K562 (cell line): ENCODE data around the gene TRANK1. TPM values are rescaled to one million over a fixed set of nuclear protein-coding genes. Genes with fewer than 3 reads are reported as not detected.

ENCODE experiments used
- ATAC-seq: fragments of 200-7000 bp; cut with Tn5 transposase; 3 replicates; pipeline ENCODE4 v1.9.1; 2020; ENCODE audit warnings: moderate library complexity
- BruUV-seq: library from RNA; stranded (reverse); fragments of 400-500 nt; replicated peaks from 2 replicates; lab custom pipeline; 2021; lab: Mats Ljungman, UMichigan
- CTCF ChIA-PET: fragments of 300-600 bp; formaldehyde crosslinking; extraction: SDS; loops from one replicate; lab custom pipeline; 2021; ENCODE audit warnings: low intra/inter-chr PET ratio; lab: Yijun Ruan, JAX
- POLR2A ChIA-PET: fragments of 300-600, 350-650 bp; sonication (Branson Sonifier 250); formaldehyde crosslinking; extraction: SDS; loops from one replicate; lab custom pipeline; 2021; ENCODE audit warnings: antibody characterized with exemption, inconsistent platforms; lab: Yijun Ruan, JAX
- DNase-seq, 4 experiments: peaks; one replicate each; pipeline versions ENCODE4 v3.0.0 to v3.0.0-alpha.2; 2011 to 2018; ENCODE audit warnings: low spot score in 3 of 4, mixed read lengths in 3 of 4; ENCODE audit errors: extremely low read depth in 1 of 4
- FAIRE-seq: peaks from 2 replicates; lab custom pipeline; 2011; peaks lifted over from hg19 to GRCh38; lab: Jason Lieb, UNC
- H2AFZ ChIP-seq: 2 replicates; pipeline ENCODE4 v1.6.0; 2011; ENCODE audit warnings: low read depth, low read length, control low read depth, inconsistent platforms
- H3K27ac ChIP-seq: fragments of 200-600 bp; 3 replicates; pipeline ENCODE4 v1.8.0; 2011; ENCODE audit warnings: low read depth, mild to moderate bottlenecking, control low read depth, inconsistent platforms, low read length, moderate library complexity, mixed read lengths; ENCODE audit errors: extremely low read depth
- H3K27me3 ChIP-seq, 2 experiments: fragments of 300-600 bp in 1 of 2; 2 replicates in 1 of 2; 3 replicates in 1 of 2; pipeline versions ENCODE4 v1.6.0 to v1.8.0; 2011; ENCODE audit warnings: inconsistent platforms in 2 of 2, low read length in 2 of 2, mild to moderate bottlenecking in 1 of 2, mixed read lengths in 1 of 2, moderate library complexity in 1 of 2; ENCODE audit not compliant: control insufficient read depth in 2 of 2, insufficient read depth in 2 of 2
- H3K36me3 ChIP-seq: fragments of 300-600 bp; 3 replicates; pipeline ENCODE4 v1.8.0; 2011; ENCODE audit warnings: mild to moderate bottlenecking, low read length, inconsistent platforms; ENCODE audit not compliant: control insufficient read depth, insufficient read depth
- H3K4me1 ChIP-seq, 2 experiments: fragments of 200-600 bp in 1 of 2; replicated peaks in 1 of 2; 2 replicates in 1 of 2; 3 replicates in 1 of 2; pipeline versions ENCODE4 v1.5.1 to v1.8.0; 2011; ENCODE audit warnings: inconsistent platforms in 2 of 2, low read length in 2 of 2, mild to moderate bottlenecking in 1 of 2, mixed read lengths in 1 of 2, moderate library complexity in 1 of 2; ENCODE audit not compliant: control insufficient read depth in 2 of 2, insufficient read depth in 2 of 2
- H3K4me2 ChIP-seq: 2 replicates; pipeline ENCODE4 v1.6.1; 2011; ENCODE audit warnings: low read length, control low read depth, inconsistent platforms, mixed read lengths; ENCODE audit not compliant: insufficient read depth
- H3K4me3 ChIP-seq: fragments of 200-600 bp; sonication (generic), shearing (Covaris generic); 2 replicates; pipeline ENCODE4 v1.5.1; 2016; ENCODE audit warnings: control low read depth, inconsistent platforms
- H3K79me2 ChIP-seq: fragments of 200-600 bp; 3 replicates; pipeline ENCODE4 v1.8.0; 2011; ENCODE audit warnings: low read length, inconsistent platforms; ENCODE audit not compliant: control insufficient read depth, insufficient read depth
- H3K9ac ChIP-seq, 2 experiments: 2 replicates each; pipeline versions ENCODE4 v1.6.0 to v1.6.1; 2011; ENCODE audit warnings: low read depth in 2 of 2, low read length in 2 of 2, control low read depth in 1 of 2, inconsistent platforms in 1 of 2, mild to moderate bottlenecking in 1 of 2, mixed read lengths in 1 of 2; ENCODE audit not compliant: insufficient read depth in 1 of 2
- H3K9me1 ChIP-seq: one replicate; pipeline ENCODE4 v1.6.0; 2011; ENCODE audit warnings: inconsistent platforms, mild to moderate bottlenecking, low read length, moderate library complexity; ENCODE audit not compliant: control insufficient read depth, insufficient read depth
- H3K9me3 ChIP-seq: replicated peaks from 2 replicates; pipeline ENCODE4 v1.5.1; 2011; ENCODE audit warnings: low read depth, low read length, inconsistent platforms; ENCODE audit not compliant: control insufficient read depth, insufficient read depth
- H4K20me1 ChIP-seq: replicated peaks from 2 replicates; pipeline ENCODE4 v1.6.1; 2011; ENCODE audit warnings: low read length, inconsistent platforms, mixed read lengths; ENCODE audit not compliant: control insufficient read depth, insufficient read depth
- BACH1 ChIP-seq: fragments of 200-800 bp; sonication (Bioruptor generic); IDR thresholded peaks from 2 replicates; pipeline ENCODE4 v1.6.1; 2016; ENCODE audit warnings: missing genetic modification characterization, missing compliant biosample characterization
- CCNT2 ChIP-seq: IDR thresholded peaks from 2 replicates; pipeline ENCODE4 v1.6.1; 2011; ENCODE audit warnings: borderline replicate concordance, low read depth, mild to moderate bottlenecking, moderate library complexity, mixed read lengths, low read length; ENCODE audit not compliant: insufficient read length; ENCODE audit errors: extremely low read depth
- CREB3 ChIP-seq: fragments of 450-650 bp; conservative IDR thresholded peaks from 2 replicates; pipeline ENCODE4 v1.6.1; 2016; ENCODE audit warnings: missing genetic modification characterization, low read depth, mild to moderate bottlenecking, missing compliant biosample characterization, moderate library complexity
- CXXC5 ChIP-seq: fragments of 250-450 bp; sonication (Bioruptor Pico); IDR thresholded peaks from 2 replicates; pipeline ENCODE4 v1.8.0; 2022; ENCODE audit warnings: inconsistent platforms, mild to moderate bottlenecking, moderate library complexity
- FOXM1 ChIP-seq, 2 experiments: fragments of 450-650 bp in 1 of 2; sonication (generic) in 1 of 2; formaldehyde crosslinking in 1 of 2; IDR thresholded peaks; 2 replicates each; pipeline versions ENCODE4 v1.6.1 to v1.9.0; 2017 to 2022; ENCODE audit warnings: low read depth in 2 of 2, mild to moderate bottlenecking in 2 of 2, missing genetic modification reagents in 1 of 2, moderate library complexity in 1 of 2
- KDM1A ChIP-seq, 2 experiments: fragments of 450-650 bp; IDR thresholded peaks; 2 replicates each; pipeline ENCODE4 v1.6.1; 2016; ENCODE audit warnings: mild to moderate bottlenecking in 2 of 2
- MAX ChIP-seq: sonication (generic); formaldehyde crosslinking; IDR thresholded peaks from 2 replicates; pipeline ENCODE4 v1.9.0; 2022; ENCODE audit warnings: mild to moderate bottlenecking, missing genetic modification reagents
- MXI1 ChIP-seq: IDR thresholded peaks from 2 replicates; pipeline ENCODE4 v1.6.1; 2011; ENCODE audit warnings: low read depth, mild to moderate bottlenecking, improper control_type of control experiment, low read length
- NFRKB ChIP-seq: fragments of 450-650 bp; IDR thresholded peaks from 2 replicates; pipeline ENCODE4 v1.6.1; 2016; ENCODE audit warnings: low read depth
- RBM34 ChIP-seq: fragments of 200-400 bp; formaldehyde crosslinking; IDR thresholded peaks from 2 replicates; pipeline ENCODE4 v1.6.1; 2018; ENCODE audit warnings: low read length, borderline replicate concordance; ENCODE audit not compliant: insufficient read depth
- ZFX ChIP-seq: sonication (generic); formaldehyde crosslinking; IDR thresholded peaks from 2 replicates; pipeline ENCODE4 v1.8.0; 2022; ENCODE audit warnings: mild to moderate bottlenecking, missing genetic modification reagents, moderate library complexity
- ZNF197 ChIP-seq: fragments of 200-800 bp; sonication (Bioruptor generic); IDR thresholded peaks from 2 replicates; pipeline ENCODE4 v1.6.1; 2016; ENCODE audit warnings: low read depth, missing genetic modification characterization, missing compliant biosample characterization
- ZNF699 ChIP-seq: fragments of 250-450 bp; sonication (Bioruptor Pico); IDR thresholded peaks from 2 replicates; pipeline ENCODE4 v1.8.0; 2021; ENCODE audit warnings: mild to moderate bottlenecking, moderate library complexity; ENCODE audit not compliant: insufficient replicate concordance
- WGBS: fragments of 100-300 bp; shearing (Covaris generic); methylation state at CpG from one replicate; pipeline ENCODE4 v1.1.6; 2016; ENCODE audit warnings: low coverage, mixed read lengths; ENCODE audit not compliant: insufficient coverage; ENCODE audit errors: missing lambda C conversion rate; 5-methylcytosine and 5-hydroxymethylcytosine counted together
- in situ Hi-C: fragments of 300-500 bp; cut with MboI; formaldehyde crosslinking; loops from 4 replicates; pipeline ENCODE4 v1.15.0; 2018; ENCODE audit warnings: inconsistent platforms, mixed read lengths
- intact Hi-C: fragments of 100-400 bp; cut with micrococcal nuclease; formaldehyde crosslinking; loops from 2 replicates; pipeline ENCODE4 v1.14.2; 2022
- polyA plus RNA-seq, 8 experiments: library from polyadenylated mRNA; depleted of rRNA in 4 of 8; stranded (reverse) in 5 of 8; unstranded in 3 of 8; fragments of >200 nt; fragmentation: Nextera tagmentation in 2 of 8; fragmentation: Illumina TruSeq in 1 of 8; extraction: Ambion mirVana in 2 of 8; extraction: Trizol in 1 of 8; gene quantifications; 2 replicates each; pipeline versions ENCODE4 v1.2.1 to v1.2.3, GENCODE V29; 2011 to 2014; ENCODE audit warnings: inconsistent platforms in 1 of 8, missing spikeins in 1 of 8
- total RNA-seq, 7 experiments: library from RNA; depleted of rRNA in 6 of 7; stranded (reverse); fragments of >200 nt in 6 of 7; fragmentation: Illumina TruSeq in 2 of 7; extraction: Trizol in 2 of 7; gene quantifications; 2 replicates each; pipeline versions ENCODE4 v1.2.1 to v1.2.3, GENCODE V29; 2011 to 2021; ENCODE audit warnings: low replicate concordance in 1 of 7

TRANK1 gene
- total and polyA plus RNA-seq, 9 of the 15 experiments (the other 6 are each of a cell fraction or from before 2014, with no cell fraction given): 0.41 to 5.3 (median 2.1) TPM

DNA sequence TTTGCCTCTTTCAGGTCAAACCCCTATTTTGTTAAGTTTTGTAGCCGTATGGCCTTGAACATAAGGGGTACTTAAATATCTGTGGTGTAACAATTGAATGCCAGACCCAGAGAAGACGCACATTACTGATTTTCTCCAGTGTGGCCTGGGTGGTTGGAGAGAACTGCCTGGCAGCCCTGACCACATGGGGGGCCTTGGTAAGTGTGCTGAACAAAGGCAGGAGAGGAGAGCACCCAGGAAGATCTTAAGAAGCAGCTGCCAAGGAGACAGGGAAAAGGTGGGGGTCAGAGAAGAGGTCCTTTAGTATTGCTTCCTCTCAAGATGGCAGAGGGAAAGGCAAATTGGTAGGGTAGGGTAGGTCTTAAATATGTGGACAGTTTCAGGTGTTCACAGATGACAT is 35.7 kb downstream of the TRANK1 start:
- H3K27ac ChIP-seq: no peak overlapping the region
- FAIRE-seq: no peak
- CTCF ChIA-PET: interaction anchor here (0.6 kb wide), 1 partner anchor 51 kb away, joined by 4 read pairs; no protein-coding TSS in a partner anchor
- no peak overlapping the region for H3K4me3 ChIP-seq
- no peaks in the 10 kb centered on the region for H3K9me3 ChIP-seq
- TF ChIP-seq ZFX (CRISPR knock-in tag) (0 out of 2 replicates have a peak, but pooled peaks have one; percentile 7), CXXC5 (CRISPR knock-in tag) (no peak)
- TF ChIP-seq, all 486 proteins: peak for 1
- peak overlapping the region in 1 of 2 experiments; percentile 17; a peak in 1 of 4 replicates for H3K9ac ChIP-seq
- peak overlapping the region; percentile 91 for H2AFZ ChIP-seq
- intact Hi-C loops: no loop called here
- ATAC-seq (no peak), DNase-seq (no peak)
- H3K9me1 ChIP-seq: no peaks in the 10 kb centered on the region
- no peaks in the 10 kb centered on the region for H3K36me3 ChIP-seq
- POLR2A ChIA-PET: interaction anchor here (0.6 to 1.2 kb wide), 3 partner anchors 14 to 1400 kb away, joined by 3 read pairs; no protein-coding TSS in a partner anchor
- H3K27me3 ChIP-seq: no peaks in the 10 kb centered on the region
- peaks cover 30 to 44% of the 10 kb centered on the region in 2 experiments for H3K4me1 ChIP-seq
- no peaks in the 10 kb centered on the region for H3K79me2 ChIP-seq
- H3K4me2 ChIP-seq: no peak overlapping the region
- H4K20me1 ChIP-seq: no peaks in the 10 kb centered on the region
- BruUV-seq: no TSS peak
- 85% methylated on average over 2 of the region's 2 CpGs for WGBS
- in situ Hi-C loops: no loop called here

GRCh38 chr3:36908647-36909180 is 36.1 kb downstream of the TRANK1 start:
- POLR2A ChIA-PET: interaction anchor here (0.6 to 1.6 kb wide), 3 partner anchors 14 to 1400 kb away, joined by 3 to 4 read pairs (median 3); no protein-coding TSS in a partner anchor
- H4K20me1 ChIP-seq: no peaks in the 10 kb centered on the region
- 0 out of 4 replicates have a peak, but pooled peaks of 1 of the 2 experiments have one; percentile 6 for TF ChIP-seq KDM1A (IDR thresholded peaks at IDR 0.05)
- TF ChIP-seq CREB3 (tag): no peak; the same call in 1 of the 2 replicates
- TF ChIP-seq NFRKB: no peak
- TF ChIP-seq FOXM1 (IDR thresholded peaks at IDR 0.05; ENCODE audit: low read depth): no peak
- TF ChIP-seq FOXM1 (CRISPR knock-in tag; IDR thresholded peaks at IDR 0.05; ENCODE audit: low read depth): no peak
- TF ChIP-seq MXI1: no peak
- TF ChIP-seq MAX (CRISPR knock-in tag): no peak
- TF ChIP-seq RBM34: no peak
- TF ChIP-seq CCNT2: no peak
- no peak for TF ChIP-seq ZNF699 (CRISPR knock-in tag)
- peak; percentile 66; the same call in 1 of the 2 replicates for TF ChIP-seq BACH1 (tag)
- no peak for TF ChIP-seq ZNF197

More at GRCh38 chr3:36908647-36909180, 36.1 kb downstream of the TRANK1 start:
- Histone ChIP-seq H3K27ac (peak overlapping the region; percentile 38; the same call in 2 of the 3 replicates), H3K4me2 (peak overlapping the region; percentile 85), H3K79me2 (no peaks in the 10 kb centered on the region), H3K4me3 (peak overlapping the region; percentile 27), H2AFZ (peak overlapping the region; percentile 91), H3K9me3 (no peaks in the 10 kb centered on the region), H3K36me3 (no peaks in the 10 kb centered on the region), H3K9ac (peak overlapping the region; percentile 57 to 88; a peak in 2 of 4 replicates), H3K9me1 (no peaks in the 10 kb centered on the region), H3K27me3 (no peaks in the 10 kb centered on the region), H3K4me1 (peaks cover 30 to 44% of the 10 kb centered on the region in 2 experiments)
- BruUV-seq: no TSS peak
- no peak for FAIRE-seq
- WGBS: 68% methylated on average over 1 of the region's 1 CpG
- CTCF ChIA-PET: interaction anchor here (0.6 to 0.9 kb wide), 2 partner anchors 49 to 51 kb away, joined by 3 to 4 read pairs; no protein-coding TSS in a partner anchor
- in situ Hi-C loops (no loop called here), intact Hi-C loops (loop anchor here (1.0 kb wide), 1 partner anchor 50 kb away; no protein-coding TSS in a partner anchor)
- ATAC-seq: no peak
- no peak for DNase-seq
